ENCODE results near the gene ATP8B3. TPM values are rescaled to one million over a fixed set of nuclear protein-coding genes. Genes with fewer than 3 reads are reported as not detected.

Gene ATP8B3
- total and polyA plus RNA-seq, 4 donors: 0.38 to 4.7 (median 1.2) TPM

DNA sequence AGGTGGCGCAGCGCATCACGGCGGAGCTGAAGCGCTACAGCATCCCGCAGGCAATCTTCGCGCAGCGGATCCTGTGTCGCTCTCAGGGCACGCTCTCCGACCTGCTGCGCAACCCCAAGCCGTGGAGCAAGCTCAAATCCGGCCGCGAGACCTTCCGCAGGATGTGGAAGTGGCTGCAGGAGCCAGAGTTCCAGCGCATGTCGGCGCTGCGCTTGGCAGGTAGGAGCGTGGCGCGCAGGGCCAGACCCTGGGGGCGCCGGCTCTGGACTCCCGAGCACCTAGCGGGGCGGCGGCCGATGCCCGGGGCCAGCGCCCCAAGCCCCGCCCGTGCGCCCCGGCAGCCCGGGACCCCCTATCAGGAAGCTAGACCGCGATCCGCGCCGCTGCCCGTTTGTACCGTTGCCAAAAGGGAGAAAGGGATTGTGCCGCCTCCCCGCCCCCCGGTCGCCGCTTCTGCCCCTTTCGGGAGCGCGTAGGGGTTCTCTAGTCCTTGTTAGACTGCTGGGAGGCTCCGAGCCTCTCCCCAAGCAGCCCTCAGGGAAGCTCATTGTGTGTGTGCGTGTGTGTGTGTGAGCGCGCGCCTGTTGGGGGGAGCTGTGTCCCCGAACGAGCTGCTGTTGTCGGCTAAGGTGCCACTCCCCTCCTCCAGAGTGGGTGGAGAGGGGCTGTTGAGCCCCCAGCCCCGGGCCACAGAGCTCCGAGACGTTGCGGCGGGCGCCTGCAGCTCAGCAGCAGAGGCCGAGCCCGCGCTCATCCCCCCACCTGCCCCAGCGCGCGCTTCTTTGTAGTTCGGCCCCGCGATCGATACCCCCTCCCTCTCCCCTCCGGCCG is 57.2 kb downstream of the ATP8B3 start:
- ATAC-seq (ENCODE audit: low FRiP score) (no peak), DNase-seq (no peak)
- 0 to 2% methylated on average over 55 to 80 of the region's 80 CpGs for WGBS, 2 donors
- intact Hi-C loops (cut with DNase I): no loop called here
- Histone ChIP-seq H3K4me1 (ENCODE audit: control insufficient read depth in 1 of 2, insufficient read depth in 2 of 2, low read length in 2 of 2) (no peaks in the 10 kb centered on the region), H3K36me3 (ENCODE audit: control insufficient read depth in 1 of 2, insufficient read depth in 2 of 2, low read length in 1 of 2) (no peaks in the 10 kb centered on the region), H3K27ac (ENCODE audit: low read depth in 1 of 2, low read length in 2 of 2) (no peak overlapping the region), H3K9me3 (ENCODE audit: control insufficient read depth, low read length) (no peaks in the 10 kb centered on the region), H3K27me3 (ENCODE audit: control insufficient read depth in 1 of 2, insufficient read depth in 2 of 2, low read length in 1 of 2) (no peaks in the 10 kb centered on the region), H3K4me3 (ENCODE audit: low read length in 2 of 2) (no peak overlapping the region)

DNA sequence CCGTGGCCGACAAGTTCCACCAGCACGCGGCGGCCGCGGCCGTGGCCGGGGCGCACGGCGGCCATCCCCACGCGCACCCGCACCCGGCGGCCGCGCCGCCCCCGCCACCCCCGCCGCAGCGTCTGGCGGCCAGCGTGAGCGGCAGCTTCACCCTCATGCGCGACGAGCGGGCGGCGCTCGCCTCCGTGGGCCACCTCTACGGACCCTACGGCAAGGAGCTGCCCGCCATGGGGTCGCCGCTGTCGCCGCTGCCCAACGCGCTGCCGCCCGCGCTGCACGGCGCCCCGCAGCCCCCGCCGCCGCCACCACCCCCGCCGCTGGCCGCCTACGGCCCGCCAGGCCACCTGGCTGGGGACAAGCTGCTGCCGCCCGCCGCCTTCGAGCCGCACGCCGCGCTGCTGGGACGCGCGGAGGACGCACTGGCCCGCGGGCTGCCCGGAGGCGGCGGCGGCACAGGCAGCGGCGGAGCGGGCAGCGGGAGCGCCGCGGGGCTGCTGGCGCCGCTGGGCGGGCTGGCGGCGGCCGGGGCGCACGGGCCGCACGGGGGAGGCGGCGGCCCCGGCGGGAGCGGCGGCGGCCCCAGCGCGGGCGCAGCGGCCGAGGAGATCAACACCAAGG is 57.9 kb downstream of the ATP8B3 start:
- no peaks in the 10 kb centered on the region for H3K36me3 ChIP-seq (ENCODE audit: control insufficient read depth in 1 of 2, insufficient read depth in 2 of 2, low read length in 1 of 2)
- DNase-seq (no peak), ATAC-seq (ENCODE audit: low FRiP score) (no peak)
- no peaks in the 10 kb centered on the region for H3K27me3 ChIP-seq (ENCODE audit: control insufficient read depth in 1 of 2, insufficient read depth in 2 of 2, low read length in 1 of 2)
- H3K4me1 ChIP-seq (ENCODE audit: control insufficient read depth in 1 of 2, insufficient read depth in 2 of 2, low read length in 2 of 2): no peaks in the 10 kb centered on the region
- no peak overlapping the region for H3K4me3 ChIP-seq (ENCODE audit: low read length in 2 of 2)
- 1% methylated on average over 51 to 105 of the region's 105 CpGs for WGBS, 2 donors
- no peak overlapping the region for H3K27ac ChIP-seq (ENCODE audit: low read depth in 1 of 2, low read length in 2 of 2)
- H3K9me3 ChIP-seq (ENCODE audit: control insufficient read depth, low read length): no peaks in the 10 kb centered on the region
- intact Hi-C loops (cut with DNase I): no loop called here

DNA sequence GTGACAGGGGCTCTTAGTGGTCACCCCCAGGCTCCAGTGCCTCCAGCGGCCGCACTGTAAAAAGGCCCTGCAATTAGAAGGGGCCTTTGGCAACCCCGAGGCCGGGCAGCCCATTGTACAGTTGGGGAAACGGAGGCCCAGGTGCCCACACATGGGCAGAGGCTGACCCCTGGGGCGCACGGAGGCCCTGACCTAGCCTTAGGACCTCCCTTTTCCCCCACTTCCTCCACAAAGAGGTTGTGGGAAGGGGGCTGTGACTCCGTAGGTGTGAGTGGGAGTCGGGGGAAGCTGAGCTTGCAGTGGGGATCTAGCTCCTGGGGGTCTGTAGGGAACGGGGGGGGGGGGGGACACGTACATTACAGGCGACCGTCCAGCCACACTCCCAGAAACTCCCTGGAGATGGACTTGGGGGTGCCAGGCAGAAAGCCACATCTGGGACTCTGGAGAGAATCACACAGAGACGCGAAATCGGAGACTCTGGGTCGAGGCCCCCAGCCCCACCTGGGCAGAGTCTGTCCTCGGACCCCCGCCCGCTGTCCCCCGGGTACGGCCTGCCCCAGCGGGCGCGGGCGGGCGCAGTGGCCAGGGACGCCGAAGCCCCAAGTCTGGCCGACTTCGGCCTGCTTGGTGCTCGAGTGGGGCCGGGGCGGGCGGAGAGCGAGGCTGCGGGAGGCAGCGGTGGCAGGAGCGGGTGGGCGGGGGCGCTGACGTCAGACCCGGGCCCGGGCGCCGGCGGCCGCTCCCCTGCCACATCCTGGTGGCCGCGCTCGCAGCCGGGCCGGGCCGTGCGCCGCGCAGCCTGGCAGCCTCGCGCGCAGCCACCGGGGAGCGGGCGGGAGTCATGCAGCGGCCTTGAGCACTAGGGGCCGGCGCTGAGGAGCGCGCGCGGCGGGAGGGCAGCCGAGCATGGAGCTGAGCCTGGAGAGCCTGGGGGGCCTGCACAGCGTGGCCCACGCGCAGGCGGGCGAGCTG is 59.0 kb downstream of the ATP8B3 start, which contains the start of gene ONECUT3:
ONECUT3 (plus strand) TSS at position 750 of the 972 bp plus-strand sequence; CDS start at position 907, 157 bp downstream.
- H3K27me3 ChIP-seq (ENCODE audit: control insufficient read depth in 1 of 2, insufficient read depth in 2 of 2, low read length in 1 of 2): no peaks in the 10 kb centered on the region
- no peaks in the 10 kb centered on the region for H3K9me3 ChIP-seq (ENCODE audit: control insufficient read depth, low read length)
- intact Hi-C loops (cut with DNase I): no loop called here
- WGBS, 2 donors: 2% methylated on average over 55 to 77 of the region's 77 CpGs
- H3K4me1 ChIP-seq (ENCODE audit: control insufficient read depth in 1 of 2, insufficient read depth in 2 of 2, low read length in 2 of 2): no peaks in the 10 kb centered on the region
- DNase-seq: no peak
- H3K27ac ChIP-seq (ENCODE audit: low read depth in 1 of 2, low read length in 2 of 2): no peak within 1 kb of the TSS
- no peaks in the 10 kb centered on the region for H3K36me3 ChIP-seq (ENCODE audit: control insufficient read depth in 1 of 2, insufficient read depth in 2 of 2, low read length in 1 of 2)
- H3K4me3 ChIP-seq (ENCODE audit: low read length in 2 of 2): no peak within 1 kb of the TSS
- no peak for ATAC-seq (ENCODE audit: low FRiP score)

DNA sequence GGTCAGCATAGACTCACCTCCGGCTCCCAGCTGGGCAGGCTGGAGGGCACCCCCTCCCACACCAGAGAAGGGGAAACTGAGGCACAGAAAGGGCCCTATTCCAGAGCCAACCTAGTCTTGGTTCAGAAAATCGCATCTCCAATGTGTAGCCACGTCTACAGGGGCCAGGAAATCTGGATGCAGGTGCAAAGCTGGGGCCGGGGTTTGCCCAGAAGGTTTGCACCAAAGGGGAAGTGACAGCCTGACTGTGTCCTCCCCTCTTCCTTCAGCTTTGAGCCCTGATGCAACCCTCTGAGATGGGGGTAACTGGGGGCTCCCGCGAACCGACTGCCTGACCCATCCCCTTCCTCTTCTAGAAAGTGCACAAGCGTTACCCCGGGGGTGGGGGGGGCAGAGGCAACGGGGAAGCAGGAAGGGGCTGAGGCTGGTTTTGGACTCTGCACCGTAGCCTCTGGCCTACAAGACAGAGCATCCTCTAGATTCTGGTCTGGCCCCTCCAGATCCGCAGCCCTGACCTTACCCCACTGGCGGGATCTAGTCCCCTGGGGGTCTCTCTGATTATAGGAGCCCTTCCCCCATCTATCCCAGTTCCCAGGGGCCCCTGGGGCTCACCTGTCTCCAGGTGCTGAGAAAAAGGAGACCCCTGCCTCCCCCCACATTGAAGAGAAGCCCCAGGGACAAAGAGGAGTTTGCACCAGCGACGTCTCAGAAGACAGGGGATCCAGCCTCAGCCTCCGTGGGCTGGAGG is 59.9 kb downstream of the ATP8B3 start:
- Histone ChIP-seq H3K27me3 (ENCODE audit: control insufficient read depth in 1 of 2, insufficient read depth in 2 of 2, low read length in 1 of 2) (no peaks in the 10 kb centered on the region), H3K4me1 (ENCODE audit: control insufficient read depth in 1 of 2, insufficient read depth in 2 of 2, low read length in 2 of 2) (no peaks in the 10 kb centered on the region)
- ATAC-seq (ENCODE audit: low FRiP score): no peak

DNA sequence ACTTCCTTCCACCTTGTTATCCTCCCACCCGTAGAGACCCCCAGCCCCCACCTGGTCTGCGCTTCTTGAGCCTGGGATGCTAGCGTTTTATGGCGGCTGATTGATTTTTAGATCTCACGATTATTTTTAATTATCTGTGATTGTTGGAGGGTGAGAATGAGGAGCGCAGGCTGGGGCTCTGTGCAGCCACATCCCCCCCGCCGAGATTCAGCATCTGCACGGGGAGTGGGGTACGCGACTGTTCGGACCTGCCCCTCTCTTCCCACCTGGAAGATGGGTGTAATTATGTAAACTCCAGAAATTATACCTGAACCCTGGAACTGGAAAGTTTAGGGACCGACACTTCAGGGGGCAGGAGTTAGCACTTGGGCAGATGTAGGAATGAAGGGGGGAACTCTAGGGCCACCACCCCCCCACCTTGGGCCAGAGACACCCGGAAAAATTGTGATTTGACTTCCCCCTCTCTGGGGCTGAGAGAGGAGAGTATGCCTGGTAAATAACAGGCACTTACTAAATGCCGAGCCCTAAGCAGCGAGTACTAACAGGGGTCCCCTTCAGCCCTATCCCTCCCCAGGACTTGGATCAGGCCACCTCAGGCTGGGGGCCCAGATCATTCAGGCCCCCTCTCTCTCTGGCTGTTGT is 60.6 kb downstream of the ATP8B3 start:
- no peak overlapping the region for H3K27ac ChIP-seq (ENCODE audit: low read depth in 1 of 2, low read length in 2 of 2)
- no peaks in the 10 kb centered on the region for H3K27me3 ChIP-seq (ENCODE audit: control insufficient read depth in 1 of 2, insufficient read depth in 2 of 2, low read length in 1 of 2)
- DNase-seq (no peak), ATAC-seq (ENCODE audit: low FRiP score) (no peak)
- intact Hi-C loops (cut with DNase I): no loop called here
- WGBS, 2 donors: 4 to 7% methylated on average over 16 of the region's 16 CpGs
- H3K9me3 ChIP-seq (ENCODE audit: control insufficient read depth, low read length): no peaks in the 10 kb centered on the region
- H3K36me3 ChIP-seq (ENCODE audit: control insufficient read depth in 1 of 2, insufficient read depth in 2 of 2, low read length in 1 of 2): no peaks in the 10 kb centered on the region
- H3K4me3 ChIP-seq (ENCODE audit: low read length in 2 of 2): no peak overlapping the region
- H3K4me1 ChIP-seq (ENCODE audit: control insufficient read depth in 1 of 2, insufficient read depth in 2 of 2, low read length in 2 of 2): no peaks in the 10 kb centered on the region

More for the DNA sequence above, 59.9 kb downstream of the ATP8B3 start:
- Histone ChIP-seq H3K27ac (ENCODE audit: low read depth in 1 of 2, low read length in 2 of 2) (no peak overlapping the region), H3K36me3 (ENCODE audit: control insufficient read depth in 1 of 2, insufficient read depth in 2 of 2, low read length in 1 of 2) (no peaks in the 10 kb centered on the region), H3K9me3 (ENCODE audit: control insufficient read depth, low read length) (no peaks in the 10 kb centered on the region), H3K4me3 (ENCODE audit: low read length in 2 of 2) (no peak overlapping the region)
- intact Hi-C loops (cut with DNase I): no loop called here
- WGBS, 2 donors: 4% methylated on average over 16 of the region's 16 CpGs
- DNase-seq: no peak

DNA sequence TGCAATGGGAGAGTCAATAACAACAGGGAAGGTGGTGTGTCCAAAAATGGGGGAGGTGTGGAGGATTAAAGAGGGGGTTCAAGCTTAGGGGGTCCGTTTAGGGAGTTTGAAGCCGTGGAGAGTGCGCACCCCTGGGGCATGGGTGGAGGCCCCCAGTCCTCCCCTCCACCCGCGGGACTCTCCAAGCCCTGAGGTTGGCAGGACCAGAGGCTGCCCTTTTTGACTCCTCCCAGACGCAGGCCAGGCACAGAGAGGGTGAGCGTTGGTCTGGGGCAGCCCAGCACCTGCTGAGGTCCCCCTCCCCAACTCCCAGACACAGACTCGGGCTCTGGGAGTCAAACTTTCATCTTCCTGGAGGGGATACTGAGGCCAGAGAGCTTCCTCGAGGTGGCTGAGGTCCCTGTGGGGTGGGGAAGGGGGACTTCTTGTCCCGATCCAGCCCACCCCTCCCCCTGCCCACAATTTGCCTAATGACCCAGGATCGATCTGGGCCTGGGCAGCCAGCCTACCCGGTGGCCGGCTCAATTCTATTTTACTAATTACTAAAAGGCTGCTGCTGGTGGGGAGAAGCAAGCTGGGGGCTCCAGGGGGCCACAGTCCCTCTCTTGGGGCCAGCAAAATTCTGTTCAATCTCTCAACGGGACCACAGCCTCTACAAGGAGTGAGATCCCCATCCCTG is 61.6 kb downstream of the ATP8B3 start:
- intact Hi-C loops (cut with DNase I): no loop called here
- H3K27me3 ChIP-seq (ENCODE audit: control insufficient read depth in 1 of 2, insufficient read depth in 2 of 2, low read length in 1 of 2): no peaks in the 10 kb centered on the region
- ATAC-seq (ENCODE audit: low FRiP score) (no peak), DNase-seq (no peak)
- whole genome bisulfite sequencing, 2 donors: 1 to 5% methylated on average over 12 to 14 of the region's 14 CpGs
- H3K9me3 ChIP-seq (ENCODE audit: control insufficient read depth, low read length): no peaks in the 10 kb centered on the region
- H3K4me3 ChIP-seq (ENCODE audit: low read length in 2 of 2): no peak overlapping the region
- H3K4me1 ChIP-seq (ENCODE audit: control insufficient read depth in 1 of 2, insufficient read depth in 2 of 2, low read length in 2 of 2): no peaks in the 10 kb centered on the region
- H3K36me3 ChIP-seq (ENCODE audit: control insufficient read depth in 1 of 2, insufficient read depth in 2 of 2, low read length in 1 of 2): no peaks in the 10 kb centered on the region
- H3K27ac ChIP-seq (ENCODE audit: low read depth in 1 of 2, low read length in 2 of 2): no peak overlapping the region

DNA sequence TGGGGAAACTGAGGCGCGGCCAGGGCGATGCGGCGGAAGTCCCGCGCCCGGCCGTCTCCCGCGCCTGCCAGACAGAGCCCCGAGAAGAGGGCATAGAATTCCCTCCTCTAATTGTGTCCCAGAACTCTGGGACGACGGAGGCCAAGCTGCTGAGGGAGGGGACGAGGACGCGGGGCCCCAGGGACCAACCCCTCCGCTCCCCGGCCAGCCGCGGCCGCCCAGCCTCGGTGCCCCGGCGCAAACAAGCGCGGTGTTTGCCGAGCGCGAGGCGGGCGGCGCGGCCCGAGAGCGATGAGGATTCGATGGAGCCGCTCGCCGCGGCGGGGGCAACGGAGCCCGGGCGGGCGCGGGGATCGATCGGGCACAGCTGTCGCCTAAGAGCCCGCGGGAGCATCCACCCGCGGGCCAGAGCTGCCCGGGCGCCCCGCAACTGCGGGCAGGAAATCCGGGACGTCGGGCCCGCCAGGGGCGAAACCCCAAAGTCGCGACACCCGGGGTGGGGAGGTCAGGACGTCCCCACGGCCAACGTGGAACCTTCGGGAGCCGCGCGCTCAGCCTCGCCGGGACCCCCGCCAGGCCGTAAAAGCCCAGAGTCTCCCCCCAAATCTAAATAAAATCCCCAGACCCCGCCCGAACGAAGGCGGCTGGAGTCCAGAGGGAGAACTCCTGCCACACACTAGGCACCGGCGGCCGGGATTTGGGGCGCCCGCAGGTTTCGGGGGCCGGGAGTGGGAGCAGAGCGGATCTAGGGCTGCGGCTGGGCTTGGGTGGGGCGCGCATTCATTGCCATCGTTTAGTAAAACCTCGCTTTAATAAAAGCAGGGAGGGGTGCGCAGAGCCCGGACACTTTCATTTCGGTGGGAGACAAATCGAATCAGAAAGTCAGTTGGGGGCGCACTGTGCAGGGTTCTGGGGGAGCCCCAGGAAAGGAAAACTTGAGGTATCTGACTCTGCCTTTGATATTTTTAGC is 62.4 kb downstream of the ATP8B3 start:
- H3K9me3 ChIP-seq (ENCODE audit: control insufficient read depth, low read length): no peaks in the 10 kb centered on the region
- H3K4me1 ChIP-seq (ENCODE audit: control insufficient read depth in 1 of 2, insufficient read depth in 2 of 2, low read length in 2 of 2): no peaks in the 10 kb centered on the region
- no peak overlapping the region for H3K4me3 ChIP-seq (ENCODE audit: low read length in 2 of 2)
- DNase-seq (no peak), ATAC-seq (ENCODE audit: low FRiP score) (no peak)
- H3K27ac ChIP-seq (ENCODE audit: low read depth in 1 of 2, low read length in 2 of 2): no peak overlapping the region
- no peaks in the 10 kb centered on the region for H3K27me3 ChIP-seq (ENCODE audit: control insufficient read depth in 1 of 2, insufficient read depth in 2 of 2, low read length in 1 of 2)
- WGBS, 2 donors: 1 to 2% methylated on average over 96 to 99 of the region's 99 CpGs
- H3K36me3 ChIP-seq (ENCODE audit: control insufficient read depth in 1 of 2, insufficient read depth in 2 of 2, low read length in 1 of 2): no peaks in the 10 kb centered on the region
- intact Hi-C loops (cut with DNase I): no loop called here
